ENCODE measurements around the gene GRK7.

GRK7 gene

DNA sequence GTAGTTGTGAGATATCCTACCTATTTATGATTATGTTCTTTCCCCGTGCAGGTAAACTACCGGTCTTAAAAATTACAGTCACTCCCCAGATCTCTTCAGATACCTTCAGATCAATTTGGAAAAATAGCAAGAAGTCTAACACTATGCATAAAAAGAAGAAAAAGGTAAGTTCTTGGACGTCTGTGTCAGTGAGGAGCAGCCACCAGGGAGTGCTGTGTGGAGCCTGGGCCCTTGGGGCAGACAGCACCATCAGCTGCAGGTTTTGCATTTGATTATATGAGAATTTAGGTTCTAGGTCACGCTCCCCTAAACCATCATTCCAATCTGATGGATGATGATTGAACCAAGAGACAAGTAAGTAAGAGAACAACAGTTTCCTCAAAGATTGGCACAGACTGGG lies 34.0 kb upstream of the GRK7 start:
- Histone ChIP-seq H3K79me2 (ENCODE audit: insufficient read depth, low read length) (no peaks in the 10 kb centered on the region), H3K4me3 (ENCODE audit: low read length, poor library complexity, severe bottlenecking) (no peak overlapping the region), H3K9me2 (replicated peaks; ENCODE audit: low read depth, low read length) (no peaks in the 10 kb centered on the region), H3K36me3 (ENCODE audit: insufficient read depth, low read length) (no peaks in the 10 kb centered on the region), H3K9me3 (ENCODE audit: insufficient read depth, low read depth, low read length) (no peaks in the 10 kb centered on the region), H4K20me1 (ENCODE audit: insufficient read depth, low read length, poor library complexity, severe bottlenecking) (no peaks in the 10 kb centered on the region), H2AFZ (ENCODE audit: low read length) (no peak overlapping the region), H3K4me2 (ENCODE audit: low read depth, low read length, poor library complexity, severe bottlenecking) (no peak overlapping the region), H3K9ac (ENCODE audit: low read depth, low read length, poor library complexity, severe bottlenecking) (no peak overlapping the region), H3K27me3 (ENCODE audit: insufficient read depth, low read length, poor library complexity, severe bottlenecking) (no peaks in the 10 kb centered on the region), H3F3A (ENCODE audit: low read depth) (no peaks in the 10 kb centered on the region), H3K4me1 (ENCODE audit: insufficient read depth, low read length, poor library complexity, severe bottlenecking) (no peaks in the 10 kb centered on the region)
- TF ChIP-seq CTCF (conservative IDR thresholded peaks at IDR 0.05; ENCODE audit: low read length) (peak; percentile 45), EZH2phosphoT487 (IDR thresholded peaks at IDR 0.05; ENCODE audit: borderline replicate concordance) (no peak)

- no peaks in the 10 kb centered on the region for H3K9me2 ChIP-seq (replicated peaks; ENCODE audit: low read depth, low read length)
- H3K4me2 ChIP-seq (ENCODE audit: low read depth, low read length, poor library complexity, severe bottlenecking) = no peak overlapping the region
- peaks cover 13% of the 10 kb centered on the region for H3K4me1 ChIP-seq (ENCODE audit: insufficient read depth, low read length, poor library complexity, severe bottlenecking)
- H3K9me3 ChIP-seq (ENCODE audit: insufficient read depth, low read depth, low read length) = no peaks in the 10 kb centered on the region
- H4K20me1 ChIP-seq (ENCODE audit: insufficient read depth, low read length, poor library complexity, severe bottlenecking) = peaks cover 12% of the 10 kb centered on the region
- H3K4me3 ChIP-seq (ENCODE audit: low read length, poor library complexity, severe bottlenecking) = no peak overlapping the region
- no peaks in the 10 kb centered on the region for H3K27me3 ChIP-seq (ENCODE audit: insufficient read depth, low read length, poor library complexity, severe bottlenecking)
- no peak overlapping the region for H2AFZ ChIP-seq (ENCODE audit: low read length)
- H3F3A ChIP-seq (ENCODE audit: low read depth) = no peaks in the 10 kb centered on the region
- TF ChIP-seq EZH2phosphoT487 (IDR thresholded peaks at IDR 0.05; ENCODE audit: borderline replicate concordance) (no peak), CTCF (conservative IDR thresholded peaks at IDR 0.05; ENCODE audit: low read length) (no peak)
- H3K79me2 ChIP-seq (ENCODE audit: insufficient read depth, low read length) = peaks cover 20% of the 10 kb centered on the region
- H3K36me3 ChIP-seq (ENCODE audit: insufficient read depth, low read length) = no peaks in the 10 kb centered on the region
- no peak overlapping the region for H3K9ac ChIP-seq (ENCODE audit: low read depth, low read length, poor library complexity, severe bottlenecking)
Observed at GRCh38 chr3:141735176-141735575, 28.0 kb upstream of the GRK7 start.

DNA sequence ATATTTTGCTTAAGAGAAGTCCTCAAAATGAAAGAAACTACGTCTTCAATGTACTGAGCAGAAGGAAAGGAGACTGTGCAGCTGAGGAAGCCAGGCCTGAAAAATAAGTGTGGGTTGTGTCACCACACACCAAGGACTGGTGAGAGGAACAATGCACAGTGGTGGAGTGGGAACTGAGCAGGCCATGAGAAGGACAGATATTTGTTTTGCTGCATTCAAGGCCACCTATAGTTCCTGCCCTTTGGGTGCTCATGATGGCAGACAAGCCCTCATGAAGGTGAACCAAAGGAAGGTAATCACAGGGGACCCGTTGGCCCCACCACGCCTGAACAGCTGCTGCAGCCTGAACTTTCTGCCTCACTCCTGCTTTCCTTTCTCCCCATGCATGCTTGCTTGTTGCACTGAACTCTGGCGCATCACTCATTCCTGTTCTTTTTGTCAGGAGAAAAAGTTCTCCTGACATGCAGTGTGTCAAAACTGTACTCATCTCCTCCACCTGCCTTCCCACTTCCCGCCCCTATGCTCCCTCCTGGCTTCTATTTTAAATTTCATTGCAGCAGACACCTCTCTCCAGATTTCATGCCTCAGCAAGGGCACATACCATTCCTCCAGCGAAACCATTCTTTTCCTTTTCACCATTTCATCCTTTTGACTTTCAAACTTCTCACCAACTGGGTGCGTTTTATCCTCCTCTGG lies 27.3 kb upstream of the GRK7 start:
- Histone ChIP-seq H3K9ac (ENCODE audit: low read depth, low read length, poor library complexity, severe bottlenecking) (no peak overlapping the region), H3K9me3 (ENCODE audit: insufficient read depth, low read depth, low read length) (no peaks in the 10 kb centered on the region), H3K36me3 (ENCODE audit: insufficient read depth, low read length) (no peaks in the 10 kb centered on the region), H3F3A (ENCODE audit: low read depth) (no peaks in the 10 kb centered on the region), H3K4me2 (ENCODE audit: low read depth, low read length, poor library complexity, severe bottlenecking) (no peak overlapping the region), H3K9me2 (replicated peaks; ENCODE audit: low read depth, low read length) (no peaks in the 10 kb centered on the region), H3K27me3 (ENCODE audit: insufficient read depth, low read length, poor library complexity, severe bottlenecking) (no peaks in the 10 kb centered on the region), H4K20me1 (ENCODE audit: insufficient read depth, low read length, poor library complexity, severe bottlenecking) (peaks cover 19% of the 10 kb centered on the region), H2AFZ (ENCODE audit: low read length) (no peak overlapping the region), H3K79me2 (ENCODE audit: insufficient read depth, low read length) (peaks cover 27% of the 10 kb centered on the region), H3K4me3 (ENCODE audit: low read length, poor library complexity, severe bottlenecking) (no peak overlapping the region), H3K4me1 (ENCODE audit: insufficient read depth, low read length, poor library complexity, severe bottlenecking) (peaks cover 20% of the 10 kb centered on the region)
- TF ChIP-seq CTCF (conservative IDR thresholded peaks at IDR 0.05; ENCODE audit: low read length) (no peak), EZH2phosphoT487 (IDR thresholded peaks at IDR 0.05; ENCODE audit: borderline replicate concordance) (no peak)
